Uterus (tissue), 4 donors: ENCODE measurements around the gene RASGRF1. TPM values are rescaled to one million over a fixed set of nuclear protein-coding genes. Genes with fewer than 3 reads are reported as not detected.

Source experiments
- DNase-seq, 2 donors: peaks; one replicate each; pipeline ENCODE4 v3.0.0-alpha.2; 2019 to 2020
- H3K27ac ChIP-seq, 2 donors: fragments of 200-600 bp; sonication (generic); 1 replicate in 1 of 2; 2 replicates in 1 of 2; pipeline ENCODE4 v1.5.1; 2016 to 2018
- H3K27me3 ChIP-seq, 2 donors: fragments of 200-600 bp; sonication (generic); one replicate each; pipeline ENCODE4 v1.5.1; 2018 to 2019; ENCODE audit warnings: control low read depth in 1 of 2
- H3K36me3 ChIP-seq, 2 donors: fragments of 200-600 bp; sonication (generic); one replicate each; pipeline ENCODE4 v1.5.1; 2019; ENCODE audit warnings: control low read depth in 1 of 2
- H3K4me1 ChIP-seq, 2 donors: fragments of 200-600 bp; sonication (generic); one replicate each; pipeline ENCODE4 v1.5.1; 2018 to 2019; ENCODE audit warnings: control low read depth in 1 of 2
- H3K4me3 ChIP-seq, 2 donors: fragments of 200-600 bp; sonication (generic); 1 replicate in 1 of 2; 2 replicates in 1 of 2; pipeline ENCODE4 v1.5.1; 2018 to 2019; ENCODE audit warnings: mild to moderate bottlenecking in 1 of 2
- H3K9me3 ChIP-seq, 2 donors: fragments of 200-600 bp; sonication (generic); one replicate each; pipeline ENCODE4 v1.5.1; 2019; ENCODE audit warnings: control low read depth in 1 of 2
- POLR2A ChIP-seq, 2 donors: fragments of 450-650 bp; IDR thresholded peaks; one replicate each; pipeline ENCODE4 v1.6.1; 2016; ENCODE audit warnings: antibody characterized with exemption in 2 of 2, mild to moderate bottlenecking in 1 of 2, moderate library complexity in 1 of 2
- intact Hi-C: fragments of 100-400 bp; cut with DNase I; formaldehyde crosslinking; loops from one replicate; pipeline ENCODE4 v1.15.1; 2023; ENCODE audit warnings: low total_unique reads
- total RNA-seq, 4 donors: library from RNA; depleted of rRNA in 3 of 4; stranded (reverse); fragments of >200 nt in 3 of 4; gene quantifications; one replicate each; pipeline versions ENCODE4 v1.1.0 to v1.2.4, GENCODE V29; 2014 to 2023
- TF ChIP-seq, protein P1 (sequence below), 4 experiments: fragments of 200-600 bp in 2 of 4; fragments of 450-650 bp in 2 of 4; sonication (generic) in 2 of 4; IDR thresholded peaks; one replicate each; pipeline ENCODE4 v1.5.1; 2016 to 2019; ENCODE audit warnings: antibody characterized with exemption in 4 of 4, mild to moderate bottlenecking in 2 of 4, moderate library complexity in 1 of 4
- donor health status: DM: yes; HTN: yes; CAD: no.

Gene RASGRF1
- total RNA-seq, 4 donors from 2014 or later, result 0.21 to 3.4 (median 1.8) TPM; not detected in 1

DNA sequence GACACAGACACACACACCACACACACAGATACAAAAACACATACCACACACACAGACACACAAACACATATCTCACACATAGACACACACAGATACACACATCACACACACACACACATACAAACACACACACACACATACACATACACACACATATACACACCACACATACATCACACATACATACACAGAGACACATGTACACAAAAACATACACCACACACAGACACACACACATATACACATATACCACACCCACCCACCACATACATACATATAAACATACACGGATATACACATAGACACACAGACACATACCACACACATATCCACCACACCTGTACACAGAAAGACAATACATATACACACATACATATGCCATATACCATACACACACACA lies 66.7 kb downstream of the RASGRF1 start:
- no peak for DNase-seq
- TF ChIP-seq, protein P1, sequence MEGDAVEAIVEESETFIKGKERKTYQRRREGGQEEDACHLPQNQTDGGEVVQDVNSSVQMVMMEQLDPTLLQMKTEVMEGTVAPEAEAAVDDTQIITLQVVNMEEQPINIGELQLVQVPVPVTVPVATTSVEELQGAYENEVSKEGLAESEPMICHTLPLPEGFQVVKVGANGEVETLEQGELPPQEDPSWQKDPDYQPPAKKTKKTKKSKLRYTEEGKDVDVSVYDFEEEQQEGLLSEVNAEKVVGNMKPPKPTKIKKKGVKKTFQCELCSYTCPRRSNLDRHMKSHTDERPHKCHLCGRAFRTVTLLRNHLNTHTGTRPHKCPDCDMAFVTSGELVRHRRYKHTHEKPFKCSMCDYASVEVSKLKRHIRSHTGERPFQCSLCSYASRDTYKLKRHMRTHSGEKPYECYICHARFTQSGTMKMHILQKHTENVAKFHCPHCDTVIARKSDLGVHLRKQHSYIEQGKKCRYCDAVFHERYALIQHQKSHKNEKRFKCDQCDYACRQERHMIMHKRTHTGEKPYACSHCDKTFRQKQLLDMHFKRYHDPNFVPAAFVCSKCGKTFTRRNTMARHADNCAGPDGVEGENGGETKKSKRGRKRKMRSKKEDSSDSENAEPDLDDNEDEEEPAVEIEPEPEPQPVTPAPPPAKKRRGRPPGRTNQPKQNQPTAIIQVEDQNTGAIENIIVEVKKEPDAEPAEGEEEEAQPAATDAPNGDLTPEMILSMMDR (IDR thresholded peaks at IDR 0.05), result no peak
- TF ChIP-seq POLR2A (IDR thresholded peaks at IDR 0.05), result no peak
- intact Hi-C loops, result no loop called here
- H3K36me3 ChIP-seq, result no peaks in the 10 kb centered on the region
- H3K4me3 ChIP-seq, result no peak overlapping the region
- no peaks in the 10 kb centered on the region for H3K27me3 ChIP-seq
- no peaks in the 10 kb centered on the region for H3K4me1 ChIP-seq
- no peak overlapping the region for H3K27ac ChIP-seq
- H3K9me3 ChIP-seq, result peaks cover 0 to 2% of the 10 kb centered on the region in 2 donors

GRCh38 chr15:79023546-79023890 lies 67.1 kb downstream of the RASGRF1 start:
- Histone ChIP-seq H3K27ac (no peak overlapping the region), H3K9me3 (peaks cover 0 to 2% of the 10 kb centered on the region in 2 donors)
- intact Hi-C loops, result no loop called here

GRCh38 chr15:79018960-79019359 lies 71.6 kb downstream of the RASGRF1 start:
- intact Hi-C loops, result no loop called here
- H3K9me3 ChIP-seq, result no peaks in the 10 kb centered on the region
- no peak overlapping the region for H3K27ac ChIP-seq
- H3K4me1 ChIP-seq, result no peaks in the 10 kb centered on the region
- H3K27me3 ChIP-seq, result no peaks in the 10 kb centered on the region
- H3K36me3 ChIP-seq, result no peaks in the 10 kb centered on the region
- no peak overlapping the region for H3K4me3 ChIP-seq
- no peak for DNase-seq
- TF ChIP-seq, protein P1 (IDR thresholded peaks at IDR 0.05), result no peak
- no peak for TF ChIP-seq POLR2A (IDR thresholded peaks at IDR 0.05)

More at GRCh38 chr15:79023546-79023890, 67.1 kb downstream of the RASGRF1 start:
- no peaks in the 10 kb centered on the region for H3K27me3 ChIP-seq
- H3K36me3 ChIP-seq, result no peaks in the 10 kb centered on the region
- no peak overlapping the region for H3K4me3 ChIP-seq
- no peak for TF ChIP-seq POLR2A (IDR thresholded peaks at IDR 0.05)
- TF ChIP-seq, protein P1 (IDR thresholded peaks at IDR 0.05), result no peak
- DNase-seq, result no peak
- no peaks in the 10 kb centered on the region for H3K4me1 ChIP-seq

- no peak overlapping the region for H3K4me3 ChIP-seq
- no peaks in the 10 kb centered on the region for H3K9me3 ChIP-seq
- intact Hi-C loops, result no loop called here
- no peaks in the 10 kb centered on the region for H3K36me3 ChIP-seq
- TF ChIP-seq, protein P1 (IDR thresholded peaks at IDR 0.05), result no peak
- TF ChIP-seq POLR2A (IDR thresholded peaks at IDR 0.05), result no peak
- no peak overlapping the region for H3K27ac ChIP-seq
- no peaks in the 10 kb centered on the region for H3K27me3 ChIP-seq
- DNase-seq, result no peak
- H3K4me1 ChIP-seq, result no peaks in the 10 kb centered on the region
Observed at GRCh38 chr15:79017953-79018352, 72.6 kb downstream of the RASGRF1 start.

- no peak overlapping the region for H3K4me3 ChIP-seq
- no peaks in the 10 kb centered on the region for H3K9me3 ChIP-seq
- no peaks in the 10 kb centered on the region for H3K27me3 ChIP-seq
- TF ChIP-seq, protein P1 (IDR thresholded peaks at IDR 0.05), result no peak
- TF ChIP-seq POLR2A (IDR thresholded peaks at IDR 0.05), result no peak
- intact Hi-C loops, result no loop called here
- H3K4me1 ChIP-seq, result no peaks in the 10 kb centered on the region
- no peak for DNase-seq
- H3K27ac ChIP-seq, result no peak overlapping the region
- no peaks in the 10 kb centered on the region for H3K36me3 ChIP-seq
Observed at GRCh38 chr15:79016527-79017170, 73.9 kb downstream of the RASGRF1 start.
